ENCODE results near the gene BICRA.
A peak's percentile ranks its signal among the peaks of the same experiment; 100 is the strongest.
"Not testable (repeated sequence)": the region's sequence is repeated elsewhere in the genome, so short reads cannot be mapped to it uniquely, and the experiment has no call there.

The BICRA gene

DNA sequence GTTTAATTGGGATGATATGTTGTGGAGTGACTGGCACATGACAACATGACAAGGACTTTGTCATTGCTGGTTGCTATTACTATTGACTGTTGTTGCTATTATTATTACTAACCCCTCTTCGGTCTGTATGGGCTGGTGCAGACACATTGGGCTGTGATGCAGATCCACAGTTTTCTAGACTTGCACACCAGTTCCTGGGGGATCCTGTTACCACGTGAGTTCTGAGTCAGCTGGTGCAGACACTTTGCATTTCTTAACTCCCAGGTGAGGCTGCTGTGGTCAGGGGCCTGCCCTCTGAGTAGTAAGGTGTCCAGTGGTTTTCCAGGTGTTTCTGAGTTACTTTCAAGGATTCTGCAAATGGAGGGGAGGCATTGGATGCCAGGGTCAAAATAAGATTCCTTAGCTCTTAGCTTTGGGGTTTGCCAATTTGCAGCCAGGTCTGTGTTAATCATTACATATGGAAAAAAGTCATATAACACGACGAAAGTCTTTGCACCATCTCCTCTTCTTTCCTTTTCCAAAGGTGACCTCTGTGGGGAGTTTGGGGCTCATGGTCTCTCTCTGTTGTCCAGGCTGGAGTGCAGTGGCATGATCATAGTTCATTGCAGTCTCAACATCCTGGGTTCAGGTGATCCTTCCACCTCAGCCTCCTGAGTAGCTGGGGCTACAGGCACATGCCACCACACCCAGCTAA is 19.3 kb downstream of the BICRA start:
- DNase-seq (ENCODE audit: low spot score): no peak
- Histone ChIP-seq H3K4me1 (ENCODE audit: insufficient read depth, poor library complexity, severe bottlenecking) (peaks cover 14% of the 10 kb centered on the region), H3K27me3 (ENCODE audit: insufficient read depth, poor library complexity, severe bottlenecking) (no peaks in the 10 kb centered on the region), H3K36me3 (ENCODE audit: low read depth) (0 out of 2 replicates have a peak, but pooled peaks cover 3% of the 10 kb centered on the region), H3K27ac (ENCODE audit: poor library complexity, severe bottlenecking) (no peak overlapping the region), H3K4me3 (ENCODE audit: severe bottlenecking) (no peak overlapping the region), H3K9me3 (ENCODE audit: severe bottlenecking) (no peaks in the 10 kb centered on the region)
- TF ChIP-seq, protein P1, sequence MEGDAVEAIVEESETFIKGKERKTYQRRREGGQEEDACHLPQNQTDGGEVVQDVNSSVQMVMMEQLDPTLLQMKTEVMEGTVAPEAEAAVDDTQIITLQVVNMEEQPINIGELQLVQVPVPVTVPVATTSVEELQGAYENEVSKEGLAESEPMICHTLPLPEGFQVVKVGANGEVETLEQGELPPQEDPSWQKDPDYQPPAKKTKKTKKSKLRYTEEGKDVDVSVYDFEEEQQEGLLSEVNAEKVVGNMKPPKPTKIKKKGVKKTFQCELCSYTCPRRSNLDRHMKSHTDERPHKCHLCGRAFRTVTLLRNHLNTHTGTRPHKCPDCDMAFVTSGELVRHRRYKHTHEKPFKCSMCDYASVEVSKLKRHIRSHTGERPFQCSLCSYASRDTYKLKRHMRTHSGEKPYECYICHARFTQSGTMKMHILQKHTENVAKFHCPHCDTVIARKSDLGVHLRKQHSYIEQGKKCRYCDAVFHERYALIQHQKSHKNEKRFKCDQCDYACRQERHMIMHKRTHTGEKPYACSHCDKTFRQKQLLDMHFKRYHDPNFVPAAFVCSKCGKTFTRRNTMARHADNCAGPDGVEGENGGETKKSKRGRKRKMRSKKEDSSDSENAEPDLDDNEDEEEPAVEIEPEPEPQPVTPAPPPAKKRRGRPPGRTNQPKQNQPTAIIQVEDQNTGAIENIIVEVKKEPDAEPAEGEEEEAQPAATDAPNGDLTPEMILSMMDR (IDR thresholded peaks at IDR 0.05; ENCODE audit: poor library complexity, severe bottlenecking): no peak
- ATAC-seq (ENCODE audit: low read depth): peak; percentile 58

DNA sequence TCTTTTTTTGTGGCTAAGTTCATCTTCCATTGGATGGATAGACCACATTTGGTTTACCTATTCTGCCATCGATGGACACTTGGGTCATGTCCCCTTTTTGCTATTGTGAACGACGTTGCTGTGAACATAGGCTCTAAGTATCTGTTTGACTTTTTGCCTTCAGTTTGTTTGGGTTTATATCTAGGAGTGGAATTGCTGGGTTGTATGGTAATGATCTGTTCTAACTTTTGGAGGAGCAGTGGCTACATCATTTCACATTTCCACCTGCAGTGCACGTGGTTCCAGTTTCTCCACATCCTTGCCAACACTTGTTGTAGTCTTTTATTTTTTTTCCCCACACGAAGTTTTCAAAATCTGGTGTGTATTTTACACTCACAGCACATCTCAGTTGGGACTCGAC is 21.7 kb downstream of the BICRA start:
- Histone ChIP-seq H3K9me3 (ENCODE audit: severe bottlenecking) (no peaks in the 10 kb centered on the region), H3K27ac (ENCODE audit: poor library complexity, severe bottlenecking) (no peak overlapping the region), H3K36me3 (ENCODE audit: low read depth) (no peaks in the 10 kb centered on the region), H3K4me3 (ENCODE audit: severe bottlenecking) (no peak overlapping the region), H3K27me3 (ENCODE audit: insufficient read depth, poor library complexity, severe bottlenecking) (no peaks in the 10 kb centered on the region), H3K4me1 (ENCODE audit: insufficient read depth, poor library complexity, severe bottlenecking) (peaks cover 9% of the 10 kb centered on the region)
- no peak for DNase-seq (ENCODE audit: low spot score)
- TF ChIP-seq, protein P1 (IDR thresholded peaks at IDR 0.05; ENCODE audit: poor library complexity, severe bottlenecking): no peak
- ATAC-seq (ENCODE audit: low read depth): no peak

DNA sequence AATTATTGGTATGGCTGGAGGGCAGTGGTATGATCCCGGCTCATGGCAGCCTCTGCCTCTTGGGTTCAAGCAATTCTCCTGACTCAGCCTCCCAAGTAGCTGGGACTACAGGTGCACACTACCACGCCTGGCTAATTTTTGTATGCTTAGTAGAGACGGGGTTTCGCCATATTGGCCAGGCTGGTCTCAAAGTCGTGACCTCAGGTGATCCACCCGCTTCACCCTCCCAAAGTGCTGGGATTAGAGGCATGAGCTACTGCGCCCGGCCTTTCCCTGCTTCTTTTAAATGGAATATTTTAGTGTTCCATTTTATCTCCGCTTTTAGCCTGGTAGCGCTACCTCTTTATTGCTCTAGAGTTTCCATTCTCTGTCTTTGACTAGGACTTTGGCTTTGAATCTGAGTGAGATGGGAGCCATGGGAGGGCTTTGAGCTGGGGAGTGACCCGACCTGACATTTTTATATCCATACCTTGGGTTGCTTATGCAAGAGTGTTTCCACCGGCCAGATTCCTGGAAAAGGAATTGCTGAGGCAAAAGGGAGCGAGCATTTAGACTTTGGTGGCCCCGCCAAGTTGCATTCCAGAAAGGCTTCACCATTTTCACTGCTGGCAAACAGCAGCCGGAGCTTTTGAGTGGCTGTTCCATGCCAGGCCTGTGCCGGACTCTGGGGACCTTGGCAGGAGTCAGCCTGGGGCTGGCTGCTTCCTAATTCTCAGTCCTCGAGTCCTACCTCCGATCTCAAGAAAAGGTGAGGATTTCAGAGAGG is 22.9 kb downstream of the BICRA start:
- Histone ChIP-seq H3K4me1 (ENCODE audit: insufficient read depth, poor library complexity, severe bottlenecking) (peaks cover 9% of the 10 kb centered on the region), H3K9me3 (ENCODE audit: severe bottlenecking) (no peaks in the 10 kb centered on the region), H3K27ac (ENCODE audit: poor library complexity, severe bottlenecking) (no peak overlapping the region), H3K4me3 (ENCODE audit: severe bottlenecking) (no peak overlapping the region), H3K27me3 (ENCODE audit: insufficient read depth, poor library complexity, severe bottlenecking) (no peaks in the 10 kb centered on the region), H3K36me3 (ENCODE audit: low read depth) (no peaks in the 10 kb centered on the region)
- TF ChIP-seq, protein P1 (IDR thresholded peaks at IDR 0.05; ENCODE audit: poor library complexity, severe bottlenecking): no peak
- no peak for ATAC-seq (ENCODE audit: low read depth)
- DNase-seq (ENCODE audit: low spot score): no peak

DNA sequence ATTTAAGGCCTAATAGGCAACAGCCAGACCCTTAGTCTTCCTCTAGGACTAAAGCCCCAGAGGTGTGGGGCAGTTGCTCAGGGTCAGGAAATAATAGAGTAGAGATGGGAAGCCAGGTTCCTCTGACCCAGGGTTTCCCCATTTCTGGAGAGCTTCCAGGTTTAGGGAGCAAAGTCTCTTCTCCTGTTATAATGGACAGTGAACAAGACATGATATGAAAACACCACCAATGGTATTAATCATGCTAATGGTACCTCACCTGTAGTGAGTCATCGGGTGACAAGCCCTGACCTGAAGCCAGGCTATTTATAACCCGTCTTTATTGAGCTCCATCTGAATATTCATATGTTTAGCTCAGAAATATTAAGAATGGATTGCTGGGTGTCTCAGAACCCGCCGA is 24.6 kb downstream of the BICRA start:
- Histone ChIP-seq H3K9me3 (ENCODE audit: severe bottlenecking) (no peaks in the 10 kb centered on the region), H3K4me1 (ENCODE audit: insufficient read depth, poor library complexity, severe bottlenecking) (peaks cover 9% of the 10 kb centered on the region), H3K4me3 (ENCODE audit: severe bottlenecking) (no peak overlapping the region), H3K27ac (ENCODE audit: poor library complexity, severe bottlenecking) (peak overlapping the region; percentile 41), H3K27me3 (ENCODE audit: insufficient read depth, poor library complexity, severe bottlenecking) (no peaks in the 10 kb centered on the region), H3K36me3 (ENCODE audit: low read depth) (no peaks in the 10 kb centered on the region)
- ATAC-seq (ENCODE audit: low read depth) (peak; percentile 98), DNase-seq (ENCODE audit: low spot score) (no peak)
- TF ChIP-seq, protein P1 (IDR thresholded peaks at IDR 0.05; ENCODE audit: poor library complexity, severe bottlenecking): no peak

DNA sequence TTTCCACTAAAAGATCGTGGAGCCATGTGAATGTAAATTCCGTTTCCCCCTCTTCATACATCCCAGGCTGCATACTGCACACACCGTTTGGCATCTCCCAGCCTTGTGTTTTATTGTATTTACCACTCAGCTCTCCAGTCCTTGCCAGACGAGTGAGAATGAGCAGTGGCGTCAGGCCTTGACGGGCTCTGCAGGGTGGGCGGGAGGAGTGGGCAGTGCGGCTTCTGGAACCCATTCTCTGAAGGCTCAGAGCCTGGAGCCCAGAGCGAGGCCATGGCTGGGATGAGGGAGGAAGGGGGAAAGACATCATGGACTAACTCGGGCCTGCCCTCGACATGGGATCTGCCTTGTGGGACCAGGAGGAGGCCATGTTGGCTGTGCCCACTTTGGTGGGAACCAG is 25.1 kb downstream of the BICRA start:
- Histone ChIP-seq H3K9me3 (ENCODE audit: severe bottlenecking) (no peaks in the 10 kb centered on the region), H3K4me1 (ENCODE audit: insufficient read depth, poor library complexity, severe bottlenecking) (peaks cover 9% of the 10 kb centered on the region), H3K4me3 (ENCODE audit: severe bottlenecking) (no peak overlapping the region), H3K36me3 (ENCODE audit: low read depth) (no peaks in the 10 kb centered on the region), H3K27me3 (ENCODE audit: insufficient read depth, poor library complexity, severe bottlenecking) (no peaks in the 10 kb centered on the region), H3K27ac (ENCODE audit: poor library complexity, severe bottlenecking) (peak overlapping the region; percentile 41)
- ATAC-seq (ENCODE audit: low read depth) (no peak), DNase-seq (ENCODE audit: low spot score) (no peak)
- TF ChIP-seq, protein P1 (IDR thresholded peaks at IDR 0.05; ENCODE audit: poor library complexity, severe bottlenecking): no peak

DNA sequence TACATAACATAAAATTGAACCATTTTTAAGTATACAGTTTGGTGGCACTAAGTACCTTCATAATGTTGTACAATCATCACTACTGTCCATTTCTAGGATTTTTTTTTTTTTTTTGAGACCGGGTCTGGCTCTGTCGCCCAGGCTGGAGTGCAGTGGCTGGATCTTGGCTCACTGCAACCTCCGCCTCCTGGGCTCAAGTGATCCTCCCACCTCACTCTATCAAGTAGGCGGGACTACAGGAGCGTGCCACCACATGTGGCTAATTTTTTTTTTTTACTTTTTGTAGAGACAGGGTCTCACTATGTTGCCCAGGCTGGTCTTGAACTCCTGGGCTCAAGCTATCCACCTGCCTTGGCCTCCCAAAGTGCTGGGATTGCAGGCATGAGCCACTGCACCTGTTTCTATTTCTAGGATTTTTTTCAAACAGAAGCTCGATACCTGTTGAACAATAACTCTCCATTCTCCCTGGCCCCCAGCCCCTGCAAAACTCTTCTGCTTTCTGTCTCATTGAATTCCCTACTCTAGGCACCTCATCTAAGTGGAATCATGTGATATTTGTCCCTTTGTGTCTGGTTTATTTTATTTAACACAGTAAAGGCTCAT is 26.3 kb downstream of the BICRA start:
- H3K4me1 ChIP-seq (ENCODE audit: insufficient read depth, poor library complexity, severe bottlenecking); H3K9me3 ChIP-seq (ENCODE audit: severe bottlenecking); DNase-seq (ENCODE audit: low spot score); H3K27ac ChIP-seq (ENCODE audit: poor library complexity, severe bottlenecking); ATAC-seq (ENCODE audit: low read depth); H3K27me3 ChIP-seq (ENCODE audit: insufficient read depth, poor library complexity, severe bottlenecking); H3K4me3 ChIP-seq (ENCODE audit: severe bottlenecking); H3K36me3 ChIP-seq (ENCODE audit: low read depth): not testable (repeated sequence)

Data from RWPE2 (cell line).